K562 (cell line): ENCODE data around the gene MTFMT. TPM values are rescaled to one million over a fixed set of nuclear protein-coding genes. Genes with fewer than 3 reads are reported as not detected.

ENCODE experiments used
- ATAC-seq: fragments of 200-7000 bp; cut with Tn5 transposase; 3 replicates; pipeline ENCODE4 v1.9.1; 2020; ENCODE audit warnings: moderate library complexity
- BruUV-seq: library from RNA; stranded (reverse); fragments of 400-500 nt; replicated peaks from 2 replicates; lab custom pipeline; 2021; lab: Mats Ljungman, UMichigan
- CTCF ChIA-PET: fragments of 300-600 bp; formaldehyde crosslinking; extraction: SDS; loops from one replicate; lab custom pipeline; 2021; ENCODE audit warnings: low intra/inter-chr PET ratio; lab: Yijun Ruan, JAX
- POLR2A ChIA-PET: fragments of 300-600, 350-650 bp; sonication (Branson Sonifier 250); formaldehyde crosslinking; extraction: SDS; loops from one replicate; lab custom pipeline; 2021; ENCODE audit warnings: antibody characterized with exemption, inconsistent platforms; lab: Yijun Ruan, JAX
- DNase-seq, 4 experiments: peaks; one replicate each; pipeline versions ENCODE4 v3.0.0 to v3.0.0-alpha.2; 2011 to 2018; ENCODE audit warnings: low spot score in 3 of 4, mixed read lengths in 3 of 4; ENCODE audit errors: extremely low read depth in 1 of 4
- FAIRE-seq: peaks from 2 replicates; lab custom pipeline; 2011; peaks lifted over from hg19 to GRCh38; lab: Jason Lieb, UNC
- H2AFZ ChIP-seq: 2 replicates; pipeline ENCODE4 v1.6.0; 2011; ENCODE audit warnings: low read depth, low read length, control low read depth, inconsistent platforms
- H3K27ac ChIP-seq: fragments of 200-600 bp; 3 replicates; pipeline ENCODE4 v1.8.0; 2011; ENCODE audit warnings: low read depth, mild to moderate bottlenecking, control low read depth, inconsistent platforms, low read length, moderate library complexity, mixed read lengths; ENCODE audit errors: extremely low read depth
- H3K27me3 ChIP-seq, 2 experiments: fragments of 300-600 bp in 1 of 2; 2 replicates in 1 of 2; 3 replicates in 1 of 2; pipeline versions ENCODE4 v1.6.0 to v1.8.0; 2011; ENCODE audit warnings: inconsistent platforms in 2 of 2, low read length in 2 of 2, mild to moderate bottlenecking in 1 of 2, mixed read lengths in 1 of 2, moderate library complexity in 1 of 2; ENCODE audit not compliant: control insufficient read depth in 2 of 2, insufficient read depth in 2 of 2
- H3K36me3 ChIP-seq: fragments of 300-600 bp; 3 replicates; pipeline ENCODE4 v1.8.0; 2011; ENCODE audit warnings: mild to moderate bottlenecking, low read length, inconsistent platforms; ENCODE audit not compliant: control insufficient read depth, insufficient read depth
- H3K4me1 ChIP-seq, 2 experiments: fragments of 200-600 bp in 1 of 2; replicated peaks in 1 of 2; 2 replicates in 1 of 2; 3 replicates in 1 of 2; pipeline versions ENCODE4 v1.5.1 to v1.8.0; 2011; ENCODE audit warnings: inconsistent platforms in 2 of 2, low read length in 2 of 2, mild to moderate bottlenecking in 1 of 2, mixed read lengths in 1 of 2, moderate library complexity in 1 of 2; ENCODE audit not compliant: control insufficient read depth in 2 of 2, insufficient read depth in 2 of 2
- H3K4me2 ChIP-seq: 2 replicates; pipeline ENCODE4 v1.6.1; 2011; ENCODE audit warnings: low read length, control low read depth, inconsistent platforms, mixed read lengths; ENCODE audit not compliant: insufficient read depth
- H3K4me3 ChIP-seq: fragments of 200-600 bp; sonication (generic), shearing (Covaris generic); 2 replicates; pipeline ENCODE4 v1.5.1; 2016; ENCODE audit warnings: control low read depth, inconsistent platforms
- H3K79me2 ChIP-seq: fragments of 200-600 bp; 3 replicates; pipeline ENCODE4 v1.8.0; 2011; ENCODE audit warnings: low read length, inconsistent platforms; ENCODE audit not compliant: control insufficient read depth, insufficient read depth
- H3K9ac ChIP-seq, 2 experiments: 2 replicates each; pipeline versions ENCODE4 v1.6.0 to v1.6.1; 2011; ENCODE audit warnings: low read depth in 2 of 2, low read length in 2 of 2, control low read depth in 1 of 2, inconsistent platforms in 1 of 2, mild to moderate bottlenecking in 1 of 2, mixed read lengths in 1 of 2; ENCODE audit not compliant: insufficient read depth in 1 of 2
- H3K9me1 ChIP-seq: one replicate; pipeline ENCODE4 v1.6.0; 2011; ENCODE audit warnings: inconsistent platforms, mild to moderate bottlenecking, low read length, moderate library complexity; ENCODE audit not compliant: control insufficient read depth, insufficient read depth
- H3K9me3 ChIP-seq: replicated peaks from 2 replicates; pipeline ENCODE4 v1.5.1; 2011; ENCODE audit warnings: low read depth, low read length, inconsistent platforms; ENCODE audit not compliant: control insufficient read depth, insufficient read depth
- H4K20me1 ChIP-seq: replicated peaks from 2 replicates; pipeline ENCODE4 v1.6.1; 2011; ENCODE audit warnings: low read length, inconsistent platforms, mixed read lengths; ENCODE audit not compliant: control insufficient read depth, insufficient read depth
- ESRRB ChIP-seq: fragments of 250-450 bp; sonication (Bioruptor Pico); IDR thresholded peaks from 2 replicates; pipeline ENCODE4 v1.5.0; 2020; ENCODE audit warnings: mild to moderate bottlenecking, moderate library complexity, borderline replicate concordance
- WGBS: fragments of 100-300 bp; shearing (Covaris generic); methylation state at CpG from one replicate; pipeline ENCODE4 v1.1.6; 2016; ENCODE audit warnings: low coverage, mixed read lengths; ENCODE audit not compliant: insufficient coverage; ENCODE audit errors: missing lambda C conversion rate; 5-methylcytosine and 5-hydroxymethylcytosine counted together
- in situ Hi-C: fragments of 300-500 bp; cut with MboI; formaldehyde crosslinking; loops from 4 replicates; pipeline ENCODE4 v1.15.0; 2018; ENCODE audit warnings: inconsistent platforms, mixed read lengths
- intact Hi-C: fragments of 100-400 bp; cut with micrococcal nuclease; formaldehyde crosslinking; loops from 2 replicates; pipeline ENCODE4 v1.14.2; 2022
- polyA plus RNA-seq, 8 experiments: library from polyadenylated mRNA; depleted of rRNA in 4 of 8; stranded (reverse) in 5 of 8; unstranded in 3 of 8; fragments of >200 nt; fragmentation: Nextera tagmentation in 2 of 8; fragmentation: Illumina TruSeq in 1 of 8; extraction: Ambion mirVana in 2 of 8; extraction: Trizol in 1 of 8; gene quantifications; 2 replicates each; pipeline versions ENCODE4 v1.2.1 to v1.2.3, GENCODE V29; 2011 to 2014; ENCODE audit warnings: inconsistent platforms in 1 of 8, missing spikeins in 1 of 8
- total RNA-seq, 7 experiments: library from RNA; depleted of rRNA in 6 of 7; stranded (reverse); fragments of >200 nt in 6 of 7; fragmentation: Illumina TruSeq in 2 of 7; extraction: Trizol in 2 of 7; gene quantifications; 2 replicates each; pipeline versions ENCODE4 v1.2.1 to v1.2.3, GENCODE V29; 2011 to 2021; ENCODE audit warnings: low replicate concordance in 1 of 7
- TF ChIP-seq, protein P1 (sequence below), 2 experiments: fragments of 450-650 bp; conservative IDR thresholded peaks; 2 replicates each; pipeline ENCODE4 v1.6.1; 2017; ENCODE audit warnings: mild to moderate bottlenecking in 2 of 2, moderate library complexity in 2 of 2

The MTFMT gene
- total and polyA plus RNA-seq, 9 of the 15 experiments (the other 6 are each of a cell fraction or from before 2014, with no cell fraction given), result 1.4 to 31.1 (median 16.2) TPM

DNA sequence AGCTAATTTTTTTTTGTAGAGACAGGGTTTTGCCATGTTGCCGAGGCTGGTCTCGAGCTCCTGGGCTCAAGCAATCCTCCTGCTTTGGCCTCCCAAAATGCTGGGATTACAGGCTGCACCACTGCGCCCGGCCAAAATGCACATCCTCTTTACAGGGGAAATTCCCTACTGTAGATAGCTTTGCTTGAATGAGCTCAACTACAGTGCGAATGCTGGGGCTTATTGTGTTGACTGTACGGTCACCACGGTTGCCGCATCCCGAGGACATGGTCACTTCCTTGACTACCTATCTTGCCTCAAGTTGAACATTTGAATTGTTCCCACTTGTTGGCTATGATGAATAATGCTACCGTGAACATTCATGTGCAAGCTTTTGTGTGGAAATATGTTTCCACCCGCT lies 5.3 kb upstream of the MTFMT start:
- in situ Hi-C loops, result loop anchor here (10.0 kb wide), 1 partner anchor 300 kb away; no protein-coding TSS in a partner anchor
- ChIA-PET CTCF (interaction anchor here (2.9 kb wide), 1 partner anchor 51 kb away, joined by 17 read pairs; no protein-coding TSS in a partner anchor), POLR2A (interaction anchor here (1.4 kb wide), 1 partner anchor 270 kb away, joined by 9 read pairs; the partner anchor contains the start of gene RNU5B-1)
- H3K4me1 ChIP-seq, result peaks cover 0 to 3% of the 10 kb centered on the region in 2 experiments; a peak in 2 of 5 replicates
- H3K4me3 ChIP-seq, result no peak overlapping the region
- ATAC-seq (no peak), FAIRE-seq (no peak), DNase-seq (no peak)
- no TSS peak for BruUV-seq
- H4K20me1 ChIP-seq, result no peaks in the 10 kb centered on the region
- peaks cover 0 to 9% of the 10 kb centered on the region in 2 experiments; a peak in 1 of 5 replicates for H3K27me3 ChIP-seq
- no peak for TF ChIP-seq ESRRB (CRISPR knock-in tag)
- TF ChIP-seq, protein P1, sequence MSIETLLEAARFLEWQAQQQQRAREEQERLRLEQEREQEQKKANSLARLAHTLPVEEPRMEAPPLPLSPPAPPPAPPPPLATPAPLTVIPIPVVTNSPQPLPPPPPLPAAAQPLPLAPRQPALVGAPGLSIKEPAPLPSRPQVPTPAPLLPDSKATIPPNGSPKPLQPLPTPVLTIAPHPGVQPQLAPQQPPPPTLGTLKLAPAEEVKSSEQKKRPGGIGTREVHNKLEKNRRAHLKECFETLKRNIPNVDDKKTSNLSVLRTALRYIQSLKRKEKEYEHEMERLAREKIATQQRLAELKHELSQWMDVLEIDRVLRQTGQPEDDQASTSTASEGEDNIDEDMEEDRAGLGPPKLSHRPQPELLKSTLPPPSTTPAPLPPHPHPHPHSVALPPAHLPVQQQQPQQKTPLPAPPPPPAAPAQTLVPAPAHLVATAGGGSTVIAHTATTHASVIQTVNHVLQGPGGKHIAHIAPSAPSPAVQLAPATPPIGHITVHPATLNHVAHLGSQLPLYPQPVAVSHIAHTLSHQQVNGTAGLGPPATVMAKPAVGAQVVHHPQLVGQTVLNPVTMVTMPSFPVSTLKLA (conservative IDR thresholded peaks at IDR 0.05), result no peak
- no peak overlapping the region for H2AFZ ChIP-seq
- H3K79me2 ChIP-seq, result no peaks in the 10 kb centered on the region
- no peak overlapping the region for H3K9ac ChIP-seq
- intact Hi-C loops, result loop anchor here (5.0 to 10.0 kb wide), 4 partner anchors 53 to 350 kb away; no protein-coding TSS in a partner anchor
- WGBS, result 49% methylated on average over 11 of the region's 11 CpGs
- no peak overlapping the region for H3K4me2 ChIP-seq
- H3K9me1 ChIP-seq, result no peaks in the 10 kb centered on the region
- no peaks in the 10 kb centered on the region for H3K36me3 ChIP-seq
- H3K27ac ChIP-seq, result no peak overlapping the region
- no peaks in the 10 kb centered on the region for H3K9me3 ChIP-seq
